H1 (cell line): ENCODE results near the gene CCDC88C.
"Not testable (repeated sequence)": the region's sequence is repeated elsewhere in the genome, so short reads cannot be mapped to it uniquely, and the experiment has no call there.

Source experiments
- EP300 ChIP-seq, 2 experiments: IDR thresholded peaks; 1 replicate in 1 of 2; 2 replicates in 1 of 2; pipeline ENCODE4 v1.6.1; 2011 to 2012; ENCODE audit warnings: low read depth in 2 of 2, low read length in 2 of 2, mild to moderate bottlenecking in 2 of 2, borderline replicate concordance in 1 of 2, inconsistent platforms in 1 of 2, moderate library complexity in 1 of 2
- EZH2 ChIP-seq: fragments of 200-600 bp; sonication (generic); IDR thresholded peaks from 2 replicates; pipeline ENCODE4 v1.7.1; 2012; ENCODE audit warnings: low read depth, mild to moderate bottlenecking, moderate library complexity, low read length, inconsistent platforms; ENCODE audit not compliant: severe bottlenecking
- JUN ChIP-seq: IDR thresholded peaks from 2 replicates; pipeline ENCODE4 v1.6.1; 2011; ENCODE audit warnings: low read depth, mild to moderate bottlenecking, improper control_type of control experiment, low read length
- TF ChIP-seq, protein P1 (sequence below), 3 experiments: IDR thresholded peaks; 1 replicate in 2 of 3; 2 replicates in 1 of 3; pipeline versions ENCODE4 v1.5.1 to v1.6.1; 2011; ENCODE audit warnings: low read length in 3 of 3, mild to moderate bottlenecking in 3 of 3, inconsistent platforms in 2 of 3, low read depth in 1 of 3, moderate library complexity in 1 of 3; ENCODE audit not compliant: insufficient read depth in 1 of 3; ENCODE audit errors: control extremely low read depth in 1 of 3

DNA sequence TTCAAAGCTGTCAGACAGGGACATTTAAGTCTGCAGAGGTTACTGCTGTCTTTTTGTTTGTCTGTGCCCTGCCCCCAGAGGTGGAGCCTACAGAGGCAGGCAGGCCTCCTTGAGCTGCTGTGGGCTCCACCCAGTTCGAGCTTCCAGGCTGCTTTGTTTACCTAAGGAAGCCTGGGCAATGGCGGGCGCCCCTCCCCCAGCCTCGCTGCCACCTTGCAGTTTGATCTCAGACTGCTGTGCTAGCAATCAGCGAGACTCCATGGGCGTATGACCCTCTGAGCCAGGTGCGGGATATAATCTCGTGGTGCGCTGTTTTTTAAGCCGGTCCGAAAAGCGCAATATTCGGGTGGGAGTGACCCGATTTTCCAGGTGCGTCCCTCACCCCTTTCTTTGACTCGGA is 18.6 kb upstream of the CCDC88C start:
- TF ChIP-seq, protein P1, sequence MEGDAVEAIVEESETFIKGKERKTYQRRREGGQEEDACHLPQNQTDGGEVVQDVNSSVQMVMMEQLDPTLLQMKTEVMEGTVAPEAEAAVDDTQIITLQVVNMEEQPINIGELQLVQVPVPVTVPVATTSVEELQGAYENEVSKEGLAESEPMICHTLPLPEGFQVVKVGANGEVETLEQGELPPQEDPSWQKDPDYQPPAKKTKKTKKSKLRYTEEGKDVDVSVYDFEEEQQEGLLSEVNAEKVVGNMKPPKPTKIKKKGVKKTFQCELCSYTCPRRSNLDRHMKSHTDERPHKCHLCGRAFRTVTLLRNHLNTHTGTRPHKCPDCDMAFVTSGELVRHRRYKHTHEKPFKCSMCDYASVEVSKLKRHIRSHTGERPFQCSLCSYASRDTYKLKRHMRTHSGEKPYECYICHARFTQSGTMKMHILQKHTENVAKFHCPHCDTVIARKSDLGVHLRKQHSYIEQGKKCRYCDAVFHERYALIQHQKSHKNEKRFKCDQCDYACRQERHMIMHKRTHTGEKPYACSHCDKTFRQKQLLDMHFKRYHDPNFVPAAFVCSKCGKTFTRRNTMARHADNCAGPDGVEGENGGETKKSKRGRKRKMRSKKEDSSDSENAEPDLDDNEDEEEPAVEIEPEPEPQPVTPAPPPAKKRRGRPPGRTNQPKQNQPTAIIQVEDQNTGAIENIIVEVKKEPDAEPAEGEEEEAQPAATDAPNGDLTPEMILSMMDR (IDR thresholded peaks at IDR 0.05; ENCODE audit: control extremely low read depth in 1 of 3, insufficient read depth in 1 of 3, low read depth in 1 of 3, low read length in 3 of 3), result not testable (repeated sequence)
- TF ChIP-seq EP300 (IDR thresholded peaks at IDR 0.05; ENCODE audit: borderline replicate concordance in 1 of 2, low read depth in 2 of 2, low read length in 2 of 2); EZH2; JUN: not testable (repeated sequence)
